IMR-90 (cell line): ENCODE data around the gene NNAT. TPM values are rescaled to one million over a fixed set of nuclear protein-coding genes. Genes with fewer than 3 reads are reported as not detected.

ENCODE experiments used
- ATAC-seq: fragments of 200-7000 bp; cut with Tn5 transposase; 2 replicates; pipeline ENCODE4 v1.9.1; 2020; ENCODE audit warnings: low read depth, mild to moderate bottlenecking, moderate library complexity
- BruUV-seq: library from RNA; stranded (reverse); fragments of 400-500 nt; replicated peaks from 2 replicates; lab custom pipeline; 2021; lab: Mats Ljungman, UMichigan
- CTCF ChIA-PET: fragments of 300-600 bp; formaldehyde crosslinking; extraction: SDS; loops from one replicate; lab custom pipeline; 2021; ENCODE audit warnings: antibody characterized with exemption; lab: Yijun Ruan, JAX
- POLR2A ChIA-PET: fragments of 300-600 bp; sonication (Branson Sonifier 250); formaldehyde crosslinking; loops from one replicate; lab custom pipeline; 2022; ENCODE audit warnings: antibody characterized with exemption; ENCODE audit not compliant: unreplicated experiment; lab: Charles Lee
- DNase-seq: peaks from one replicate; pipeline ENCODE4 v3.0.0; 2013
- H2AFZ ChIP-seq: replicated peaks from 2 replicates; pipeline ENCODE3; 2013; ENCODE audit warnings: low read length, mild to moderate bottlenecking; ENCODE audit not compliant: poor library complexity
- H2AK5ac ChIP-seq: 2 replicates; pipeline ENCODE4 v1.6.1; 2013; ENCODE audit warnings: low read depth, low read length, inconsistent platforms
- H2AK9ac ChIP-seq: replicated peaks from 2 replicates; pipeline ENCODE3; 2013; ENCODE audit warnings: mild to moderate bottlenecking, low read depth, low read length, moderate library complexity; ENCODE audit not compliant: poor library complexity
- H2BK120ac ChIP-seq: 2 replicates; pipeline ENCODE4 v1.6.1; 2013; ENCODE audit warnings: low read depth, low read length, inconsistent platforms
- H2BK15ac ChIP-seq: 3 replicates; pipeline ENCODE4 v1.6.1; 2013; ENCODE audit warnings: low read depth, low read length, inconsistent platforms
- H2BK20ac ChIP-seq: 2 replicates; pipeline ENCODE4 v1.6.1; 2013; ENCODE audit warnings: low read depth, mild to moderate bottlenecking, inconsistent platforms, low read length, moderate library complexity
- H2BK5ac ChIP-seq: 2 replicates; pipeline ENCODE4 v1.6.1; 2013; ENCODE audit warnings: mild to moderate bottlenecking, low read depth, low read length, inconsistent platforms; ENCODE audit not compliant: poor library complexity, severe bottlenecking
- H3K14ac ChIP-seq: replicated peaks from 2 replicates; pipeline ENCODE4 v1.6.1; 2013; ENCODE audit warnings: low read depth, low read length, inconsistent platforms
- H3K18ac ChIP-seq: 2 replicates; pipeline ENCODE4 v1.6.1; 2013; ENCODE audit warnings: low read depth, low read length, control low read depth
- H3K23ac ChIP-seq: 2 replicates; pipeline ENCODE4 v1.6.1; 2013; ENCODE audit warnings: low read depth, low read length, inconsistent platforms
- H3K27ac ChIP-seq: 2 replicates; pipeline ENCODE4 v1.5.1; 2013; ENCODE audit warnings: mild to moderate bottlenecking, control low read depth, low read length; ENCODE audit not compliant: insufficient read depth
- H3K27me3 ChIP-seq: 2 replicates; pipeline ENCODE4 v1.6.1; 2013; ENCODE audit warnings: low read length; ENCODE audit not compliant: control insufficient read depth, insufficient read depth
- H3K36me3 ChIP-seq: 2 replicates; pipeline ENCODE4 v1.6.1; 2013; ENCODE audit warnings: low read length, mixed read lengths; ENCODE audit not compliant: control insufficient read depth, insufficient read depth
- H3K4ac ChIP-seq: 2 replicates; pipeline ENCODE4 v1.6.1; 2013; ENCODE audit warnings: low read depth, low read length, inconsistent platforms
- H3K4me1 ChIP-seq: 2 replicates; pipeline ENCODE4 v1.6.1; 2013; ENCODE audit warnings: low read length, mixed read lengths; ENCODE audit not compliant: control insufficient read depth, insufficient read depth
- H3K4me2 ChIP-seq: 2 replicates; pipeline ENCODE4 v1.6.1; 2013; ENCODE audit warnings: low read depth, mild to moderate bottlenecking, control low read depth, low read length, moderate library complexity
- H3K4me3 ChIP-seq: 2 replicates; pipeline ENCODE4 v1.5.1; 2013; ENCODE audit warnings: low read depth, mild to moderate bottlenecking, control low read depth, low read length, moderate library complexity; ENCODE audit not compliant: insufficient read depth
- H3K56ac ChIP-seq: 2 replicates; pipeline ENCODE4 v1.6.1; 2013; ENCODE audit warnings: low read length, inconsistent platforms; ENCODE audit not compliant: insufficient read depth; ENCODE audit errors: extremely low read depth
- H3K79me1 ChIP-seq, 2 experiments: 2 replicates each; pipeline ENCODE4 v1.6.1; 2013; ENCODE audit warnings: low read length in 2 of 2, inconsistent platforms in 1 of 2, low read depth in 1 of 2
- H3K9ac ChIP-seq: 2 replicates; pipeline ENCODE4 v1.6.1; 2013; ENCODE audit warnings: low read depth, low read length, control low read depth
- H3K9me1 ChIP-seq: 2 replicates; pipeline ENCODE4 v1.6.1; 2013; ENCODE audit warnings: low read length, inconsistent platforms; ENCODE audit not compliant: insufficient read depth
- H3K9me3 ChIP-seq: 2 replicates; pipeline ENCODE4 v1.6.1; 2013; ENCODE audit warnings: low read length; ENCODE audit not compliant: control insufficient read depth, insufficient read depth
- H4K20me1 ChIP-seq: 2 replicates; pipeline ENCODE4 v1.6.1; 2013; ENCODE audit warnings: low read length, inconsistent platforms; ENCODE audit not compliant: insufficient read depth
- H4K5ac ChIP-seq: 2 replicates; pipeline ENCODE4 v1.6.1; 2013; ENCODE audit warnings: mild to moderate bottlenecking, low read depth, low read length, control low read depth
- H4K8ac ChIP-seq, 2 experiments: 2 replicates each; pipeline ENCODE4 v1.6.1; 2013; ENCODE audit warnings: low read depth in 2 of 2, low read length in 2 of 2, control low read depth in 1 of 2, inconsistent platforms in 1 of 2
- H4K91ac ChIP-seq: 2 replicates; pipeline ENCODE4 v1.6.1; 2013; ENCODE audit warnings: low read depth, low read length, inconsistent platforms; ENCODE audit not compliant: insufficient read depth
- CEBPB ChIP-seq: IDR thresholded peaks from 2 replicates; pipeline ENCODE4 v1.6.1; 2012; ENCODE audit warnings: low read depth, low read length, improper control_type of control experiment
- MAZ ChIP-seq: IDR thresholded peaks from 2 replicates; pipeline ENCODE4 v1.6.1; 2012; ENCODE audit warnings: low read depth, mild to moderate bottlenecking, low read length, improper control_type of control experiment, moderate library complexity, borderline replicate concordance
- RCOR1 ChIP-seq: IDR thresholded peaks from 2 replicates; pipeline ENCODE4 v1.6.1; 2012; ENCODE audit warnings: mild to moderate bottlenecking, low read length, improper control_type of control experiment; ENCODE audit not compliant: insufficient replicate concordance
- SMC3 ChIP-seq: fragments of 150-350 bp; IDR thresholded peaks from 2 replicates; pipeline ENCODE4 v1.6.1; 2016; ENCODE audit warnings: low read depth, mild to moderate bottlenecking, antibody characterized with exemption, low read length, moderate library complexity
- WGBS, 2 experiments: methylation state at CpG; one replicate each; pipeline versions ENCODE4 v1.1.5 to v1.1.7; 2013; ENCODE audit warnings: missing lambda C conversion rate in 2 of 2; ENCODE audit not compliant: insufficient read length in 1 of 2; ENCODE audit errors: extremely low coverage in 2 of 2; 5-methylcytosine and 5-hydroxymethylcytosine counted together
- dilution Hi-C: fragments of 300-500 bp; cut with HindIII; formaldehyde crosslinking; loops from one replicate; pipeline ENCODE4 v1.14.3; 2018; ENCODE audit warnings: low sequenced_read_pairs; ENCODE audit not compliant: unreplicated experiment
- in situ Hi-C: fragments of 300-500 bp; cut with MboI; formaldehyde crosslinking; loops from 3 replicates; pipeline ENCODE4 v1.14.3; 2019; ENCODE audit warnings: low sequenced_read_pairs, inconsistent platforms, mixed read lengths
- intact Hi-C: fragments of 100-400 bp; cut with micrococcal nuclease; formaldehyde crosslinking; loops from 2 replicates; pipeline ENCODE4 v1.10.0; 2022
- polyA plus RNA-seq, 3 experiments: library from polyadenylated mRNA; depleted of rRNA; stranded (reverse); fragments of >200 nt; gene quantifications; 2 replicates each; pipeline ENCODE4 v1.2.3, GENCODE V29; 2012; ENCODE audit warnings: low replicate concordance in 1 of 3
- total RNA-seq: library from RNA; depleted of rRNA; stranded (reverse); fragments of >200 nt; gene quantifications from 2 replicates; pipeline ENCODE4 v1.2.3, GENCODE V29; 2012

NNAT gene
- total and polyA plus RNA-seq, 2 of the 4 experiments (the other 2 are of a cell fraction): 2.0 to 6.5 TPM

GRCh38 chr20:37477041-37477440 is 44.0 kb upstream of the NNAT start:
- no peak overlapping the region for H4K5ac ChIP-seq
- no peaks in the 10 kb centered on the region for H3K79me1 ChIP-seq
- H3K36me3 ChIP-seq: no peaks in the 10 kb centered on the region
- no peak overlapping the region for H3K4ac ChIP-seq
- H2BK20ac ChIP-seq: no peak overlapping the region
- ChIA-PET CTCF (no interaction called here), POLR2A (no interaction called here)
- H2BK120ac ChIP-seq: no peak overlapping the region
- no peak overlapping the region for H3K9ac ChIP-seq
- DNase-seq: no peak
- peaks cover 6% of the 10 kb centered on the region for H3K9me3 ChIP-seq
- H3K18ac ChIP-seq: no peak overlapping the region
- H2BK5ac ChIP-seq: no peak overlapping the region
- no peak for ATAC-seq
- H3K4me2 ChIP-seq: no peak overlapping the region
- H3K27me3 ChIP-seq: peaks cover 63% of the 10 kb centered on the region
- H3K23ac ChIP-seq: no peak overlapping the region
- no peak overlapping the region for H2AK9ac ChIP-seq
- no TSS peak for BruUV-seq
- H3K9me1 ChIP-seq: no peaks in the 10 kb centered on the region
- no CpG with 5 or more reads among the region's 3 CpGs for WGBS, 2 experiments
- no peak overlapping the region for H4K8ac ChIP-seq
- no peak for TF ChIP-seq CEBPB
- TF ChIP-seq RCOR1: no peak
- TF ChIP-seq MAZ: no peak
- no peak for TF ChIP-seq SMC3
- H2BK15ac ChIP-seq: no peak overlapping the region
- dilution Hi-C loops: no loop called here
- H4K91ac ChIP-seq: no peak overlapping the region
- H3K14ac ChIP-seq: no peak overlapping the region
- intact Hi-C loops: no loop called here
- H2AFZ ChIP-seq: no peak overlapping the region
- no peak overlapping the region for H3K4me3 ChIP-seq
- no peak overlapping the region for H3K56ac ChIP-seq
- no peaks in the 10 kb centered on the region for H3K4me1 ChIP-seq
- in situ Hi-C loops: no loop called here
- H4K20me1 ChIP-seq: no peaks in the 10 kb centered on the region
- no peak overlapping the region for H3K27ac ChIP-seq
- no peak overlapping the region for H2AK5ac ChIP-seq
